ENCODE measurements around the gene LCOR. TPM values are rescaled to one million over a fixed set of nuclear protein-coding genes. Genes with fewer than 3 reads are reported as not detected.
"Not testable (repeated sequence)": the region's sequence is repeated elsewhere in the genome, so short reads cannot be mapped to it uniquely, and the experiment has no call there.

The LCOR gene
- total RNA-seq, 4 donors from 2014 or later: 19.8 to 25.1 (median 21.7) TPM

DNA sequence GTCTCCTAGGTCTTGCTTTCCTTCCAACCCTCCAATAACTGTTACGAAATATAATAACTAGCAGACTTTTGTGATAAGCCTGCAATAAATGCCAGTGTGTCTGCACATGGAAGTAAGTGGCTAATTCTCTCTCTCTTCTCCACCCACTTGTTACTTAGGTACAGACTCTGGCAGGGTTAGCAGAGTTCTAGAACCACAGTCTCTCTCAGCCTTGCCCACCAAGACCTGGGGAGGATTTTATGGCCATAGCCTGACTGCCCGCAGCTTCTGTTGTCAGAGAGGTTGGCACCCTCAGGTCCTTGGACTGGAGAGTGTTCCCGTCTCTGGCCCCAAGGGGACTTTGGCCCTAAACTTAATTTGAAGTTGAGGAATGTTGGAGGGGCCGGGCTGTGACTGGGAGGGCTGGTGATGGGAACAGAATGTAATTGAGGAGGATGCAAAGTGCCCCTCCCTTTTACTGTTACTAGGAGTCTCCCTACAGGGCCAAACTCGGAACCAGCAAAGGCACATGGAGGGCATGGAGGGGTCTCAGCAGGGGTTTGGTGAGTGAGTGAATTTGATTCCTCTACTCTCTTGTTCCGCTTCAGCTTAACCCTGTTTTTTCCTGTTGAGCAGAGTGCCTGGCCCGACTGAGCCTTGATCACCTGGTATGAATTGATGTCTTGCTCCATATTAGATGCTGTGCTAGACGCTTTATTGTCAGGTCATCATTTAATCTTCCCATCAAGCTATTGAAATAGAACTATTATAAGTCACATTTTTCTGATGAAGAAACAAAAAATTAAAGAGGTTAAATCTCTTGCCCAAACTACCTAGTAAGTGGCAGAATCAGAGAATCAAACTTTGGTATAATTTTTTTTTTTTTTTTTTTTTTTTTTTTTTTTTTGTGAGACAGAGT, 37.0 kb upstream of the LCOR start:
- H3K27ac ChIP-seq: no peak overlapping the region
- no peaks in the 10 kb centered on the region for H3K9me3 ChIP-seq
- H3K4me1 ChIP-seq: no peaks in the 10 kb centered on the region
- TF ChIP-seq EP300 (IDR thresholded peaks at IDR 0.05): no peak
- TF ChIP-seq, protein P1, sequence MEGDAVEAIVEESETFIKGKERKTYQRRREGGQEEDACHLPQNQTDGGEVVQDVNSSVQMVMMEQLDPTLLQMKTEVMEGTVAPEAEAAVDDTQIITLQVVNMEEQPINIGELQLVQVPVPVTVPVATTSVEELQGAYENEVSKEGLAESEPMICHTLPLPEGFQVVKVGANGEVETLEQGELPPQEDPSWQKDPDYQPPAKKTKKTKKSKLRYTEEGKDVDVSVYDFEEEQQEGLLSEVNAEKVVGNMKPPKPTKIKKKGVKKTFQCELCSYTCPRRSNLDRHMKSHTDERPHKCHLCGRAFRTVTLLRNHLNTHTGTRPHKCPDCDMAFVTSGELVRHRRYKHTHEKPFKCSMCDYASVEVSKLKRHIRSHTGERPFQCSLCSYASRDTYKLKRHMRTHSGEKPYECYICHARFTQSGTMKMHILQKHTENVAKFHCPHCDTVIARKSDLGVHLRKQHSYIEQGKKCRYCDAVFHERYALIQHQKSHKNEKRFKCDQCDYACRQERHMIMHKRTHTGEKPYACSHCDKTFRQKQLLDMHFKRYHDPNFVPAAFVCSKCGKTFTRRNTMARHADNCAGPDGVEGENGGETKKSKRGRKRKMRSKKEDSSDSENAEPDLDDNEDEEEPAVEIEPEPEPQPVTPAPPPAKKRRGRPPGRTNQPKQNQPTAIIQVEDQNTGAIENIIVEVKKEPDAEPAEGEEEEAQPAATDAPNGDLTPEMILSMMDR (IDR thresholded peaks at IDR 0.05): no peak
- TF ChIP-seq POLR2A (IDR thresholded peaks at IDR 0.05): no peak
- no peaks in the 10 kb centered on the region for H3K36me3 ChIP-seq
- H3K4me3 ChIP-seq: no peak overlapping the region
- WGBS, 2 donors: 66 to 70% methylated on average over 8 of the region's 8 CpGs
- no peaks in the 10 kb centered on the region for H3K27me3 ChIP-seq
- no peak for DNase-seq (ENCODE audit: low spot score in 2 of 2)

GRCh38 chr10:96797485-96797884, 34.6 kb upstream of the LCOR start:
- H3K36me3 ChIP-seq: no peaks in the 10 kb centered on the region
- TF ChIP-seq POLR2A (IDR thresholded peaks at IDR 0.05): no peak
- TF ChIP-seq, protein P1 (IDR thresholded peaks at IDR 0.05): no peak
- TF ChIP-seq EP300 (IDR thresholded peaks at IDR 0.05): no peak
- H3K9me3 ChIP-seq: no peaks in the 10 kb centered on the region
- H3K4me3 ChIP-seq: no peak overlapping the region
- 92 to 94% methylated on average over 4 of the region's 4 CpGs for WGBS, 2 donors
- no peak overlapping the region for H3K27ac ChIP-seq
- H3K4me1 ChIP-seq: no peaks in the 10 kb centered on the region
- H3K27me3 ChIP-seq: no peaks in the 10 kb centered on the region
- no peak for DNase-seq (ENCODE audit: low spot score in 2 of 2)

DNA sequence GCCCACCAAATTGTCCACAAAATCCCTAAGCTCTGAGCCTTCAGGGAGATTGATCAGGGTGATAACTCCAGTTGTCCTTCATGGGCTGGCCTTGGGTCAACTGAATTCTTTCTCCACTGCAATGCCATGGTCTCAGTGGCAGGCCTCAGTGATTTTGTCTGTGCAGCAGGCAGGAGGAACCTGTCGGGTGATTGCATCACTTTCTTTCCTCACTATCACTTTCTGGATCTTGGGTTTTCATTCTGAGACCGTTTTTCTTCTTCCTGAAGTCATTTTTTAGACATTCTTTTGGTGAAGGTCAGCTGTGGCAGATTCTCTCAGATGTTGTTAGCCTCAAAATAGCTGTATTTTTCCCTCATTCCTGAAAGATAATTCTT, 28.8 kb upstream of the LCOR start:
- Histone ChIP-seq H3K4me1 (no peaks in the 10 kb centered on the region), H3K4me3 (no peak overlapping the region), H3K27me3 (no peaks in the 10 kb centered on the region), H3K9me3 (no peaks in the 10 kb centered on the region), H3K36me3 (no peaks in the 10 kb centered on the region), H3K27ac (no peak overlapping the region)
- no peak for TF ChIP-seq EP300 (IDR thresholded peaks at IDR 0.05)
- 77 to 80% methylated on average over 2 of the region's 2 CpGs for WGBS, 2 donors
- DNase-seq (ENCODE audit: low spot score in 2 of 2): no peak

GRCh38 chr10:96814264-96814663, 17.8 kb upstream of the LCOR start:
- no peaks in the 10 kb centered on the region for H3K9me3 ChIP-seq
- H3K4me1 ChIP-seq: no peaks in the 10 kb centered on the region
- H3K27me3 ChIP-seq: no peaks in the 10 kb centered on the region
- H3K36me3 ChIP-seq: no peaks in the 10 kb centered on the region
- no peak overlapping the region for H3K4me3 ChIP-seq
- WGBS, 2 donors: 39 to 41% methylated on average over 1 of the region's 1 CpG
- no peak for DNase-seq (ENCODE audit: low spot score in 2 of 2)
- H3K27ac ChIP-seq: no peak overlapping the region
- TF ChIP-seq POLR2A (IDR thresholded peaks at IDR 0.05) (no peak), EP300 (IDR thresholded peaks at IDR 0.05) (no peak)
- TF ChIP-seq, protein P1 (IDR thresholded peaks at IDR 0.05): no peak

DNA sequence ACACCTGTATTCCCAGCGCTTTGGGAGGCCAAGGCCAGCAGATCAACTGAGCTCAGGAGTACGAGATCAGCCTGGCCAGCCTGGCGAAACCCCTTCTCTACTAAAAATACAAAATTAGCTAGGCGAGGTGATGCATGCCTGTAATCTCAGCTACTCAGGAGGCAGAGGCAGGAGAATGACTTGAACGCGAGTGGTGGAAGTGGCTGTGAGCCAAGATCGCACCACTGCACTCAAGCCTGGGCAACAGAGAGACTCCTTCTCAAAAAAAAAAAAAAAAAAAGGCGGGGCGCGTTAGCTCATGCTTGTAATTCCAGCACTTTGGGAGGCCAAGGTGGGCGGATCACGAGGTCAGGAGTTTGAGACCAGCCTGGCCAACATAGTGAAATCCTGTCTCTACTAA, 13.1 kb upstream of the LCOR start:
- not testable (repeated sequence) for H3K9me3 ChIP-seq; DNase-seq (ENCODE audit: low spot score in 2 of 2); H3K36me3 ChIP-seq; H3K4me3 ChIP-seq; H3K27ac ChIP-seq; H3K27me3 ChIP-seq; H3K4me1 ChIP-seq
- 88 to 91% methylated on average over 12 of the region's 12 CpGs for WGBS, 2 donors

- no peaks in the 10 kb centered on the region for H3K27me3 ChIP-seq
- H3K9me3 ChIP-seq: no peaks in the 10 kb centered on the region
- H3K4me1 ChIP-seq: no peaks in the 10 kb centered on the region
- no peak overlapping the region for H3K4me3 ChIP-seq
- no peak for TF ChIP-seq POLR2A (IDR thresholded peaks at IDR 0.05)
- TF ChIP-seq, protein P1 (IDR thresholded peaks at IDR 0.05): no peak
- TF ChIP-seq EP300 (IDR thresholded peaks at IDR 0.05): no peak
- H3K36me3 ChIP-seq: no peaks in the 10 kb centered on the region
- H3K27ac ChIP-seq: no peak overlapping the region
- 72 to 76% methylated on average over 5 of the region's 5 CpGs for WGBS, 2 donors
- DNase-seq (ENCODE audit: low spot score in 2 of 2): no peak
These were observed 11.3 kb upstream of the LCOR start for GRCh38 chr10:96820765-96821164.
